Measurements from ENCODE around the gene CD2.

The CD2 gene

GRCh38 chr1:116777831-116778830 lies 23.9 kb downstream of the CD2 start:
- DNase-seq (ENCODE audit: low read depth, low spot score): peak; percentile 85

- DNase-seq (ENCODE audit: low read depth, low spot score): no peak
Measured at GRCh38 chr1:116781034-116781433, 26.8 kb downstream of the CD2 start.

GRCh38 chr1:116785006-116785405 lies 30.8 kb downstream of the CD2 start:
- no peak for DNase-seq (ENCODE audit: low read depth, low spot score)

DNA sequence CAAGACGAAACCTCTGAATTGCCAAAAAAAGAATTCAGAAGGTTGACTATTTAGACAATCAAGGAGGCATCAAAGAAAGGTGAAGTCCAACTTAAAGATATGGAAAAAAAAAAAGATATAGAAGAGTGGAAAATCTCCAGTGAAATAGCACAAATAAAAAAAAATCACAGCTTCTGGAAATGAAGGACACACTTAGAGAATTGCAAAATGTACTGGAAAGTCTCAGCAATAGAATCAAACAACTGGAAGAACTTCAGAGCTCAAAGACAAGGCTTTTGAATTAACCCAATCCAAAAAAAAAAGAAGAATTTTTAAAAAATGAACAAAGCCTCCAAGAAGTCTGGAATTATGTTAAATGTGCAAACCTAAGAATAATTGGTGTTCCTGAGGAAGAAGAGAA lies 31.8 kb downstream of the CD2 start:
- DNase-seq (ENCODE audit: low read depth, low spot score): no peak

GRCh38 chr1:116791727-116792126 lies 37.5 kb downstream of the CD2 start:
- DNase-seq (ENCODE audit: low read depth, low spot score): no peak

DNA sequence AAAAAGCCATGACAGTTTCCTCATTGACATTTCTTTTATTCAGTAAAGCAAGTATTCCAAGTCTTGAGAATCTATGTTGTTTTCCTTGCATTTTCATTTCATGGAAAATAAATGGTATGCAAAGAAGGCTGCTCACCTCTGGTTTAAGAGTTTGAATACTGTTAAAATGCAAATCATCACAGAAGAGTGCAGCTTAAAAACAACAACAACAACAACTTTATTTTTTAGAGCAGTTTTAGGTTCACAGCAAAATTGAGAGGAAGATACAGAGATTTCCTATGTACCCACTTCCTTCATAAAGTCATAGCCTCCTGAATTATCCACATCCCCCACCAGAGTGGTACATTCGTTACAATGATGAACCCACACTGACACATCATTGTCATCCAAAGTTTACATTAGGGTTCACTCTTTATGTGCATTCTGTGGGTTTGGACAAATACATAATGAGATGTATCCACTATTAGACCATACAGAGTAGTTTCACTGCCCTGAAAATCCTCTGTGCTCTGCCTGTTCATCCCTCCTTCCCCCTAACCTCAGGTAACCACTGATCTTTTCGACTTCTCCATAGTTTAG lies 39.2 kb downstream of the CD2 start:
- DNase-seq (ENCODE audit: low read depth, low spot score): no peak

GRCh38 chr1:116794371-116794770 lies 40.1 kb downstream of the CD2 start:
- no peak for DNase-seq (ENCODE audit: low read depth, low spot score)

- no peak for DNase-seq (ENCODE audit: low read depth, low spot score)
Measured at GRCh38 chr1:116794804-116795481, 40.7 kb downstream of the CD2 start.

DNA sequence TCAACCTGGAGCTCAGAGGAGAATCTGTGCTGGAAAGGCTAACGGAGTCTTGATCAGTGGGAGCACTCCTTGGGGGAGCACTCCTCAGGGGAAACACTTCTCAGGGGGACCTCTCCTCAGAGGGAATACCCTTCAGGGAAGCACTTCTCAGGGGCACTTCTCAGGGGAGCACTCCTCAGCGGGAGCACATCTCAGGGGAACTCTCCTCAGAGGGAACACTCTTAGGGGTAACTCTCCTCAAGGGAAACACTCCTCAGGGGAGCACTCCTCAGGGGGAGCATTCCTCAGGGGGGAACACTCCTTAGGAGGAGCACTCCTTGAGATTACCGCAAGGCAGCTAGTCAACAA lies 41.2 kb downstream of the CD2 start:
- DNase-seq (ENCODE audit: low read depth, low spot score): no peak

GRCh38 chr1:116804736-116805135 lies 50.5 kb downstream of the CD2 start:
- DNase-seq (ENCODE audit: low read depth, low spot score): no peak

- no peak for DNase-seq (ENCODE audit: low read depth, low spot score)
Measured at GRCh38 chr1:116805398-116805797, 51.2 kb downstream of the CD2 start.

- DNase-seq (ENCODE audit: low read depth, low spot score): peak; percentile 46
Measured at GRCh38 chr1:116806245-116806644, 52.0 kb downstream of the CD2 start.

GRCh38 chr1:116806671-116807070 lies 52.4 kb downstream of the CD2 start:
- no peak for DNase-seq (ENCODE audit: low read depth, low spot score)

DNA sequence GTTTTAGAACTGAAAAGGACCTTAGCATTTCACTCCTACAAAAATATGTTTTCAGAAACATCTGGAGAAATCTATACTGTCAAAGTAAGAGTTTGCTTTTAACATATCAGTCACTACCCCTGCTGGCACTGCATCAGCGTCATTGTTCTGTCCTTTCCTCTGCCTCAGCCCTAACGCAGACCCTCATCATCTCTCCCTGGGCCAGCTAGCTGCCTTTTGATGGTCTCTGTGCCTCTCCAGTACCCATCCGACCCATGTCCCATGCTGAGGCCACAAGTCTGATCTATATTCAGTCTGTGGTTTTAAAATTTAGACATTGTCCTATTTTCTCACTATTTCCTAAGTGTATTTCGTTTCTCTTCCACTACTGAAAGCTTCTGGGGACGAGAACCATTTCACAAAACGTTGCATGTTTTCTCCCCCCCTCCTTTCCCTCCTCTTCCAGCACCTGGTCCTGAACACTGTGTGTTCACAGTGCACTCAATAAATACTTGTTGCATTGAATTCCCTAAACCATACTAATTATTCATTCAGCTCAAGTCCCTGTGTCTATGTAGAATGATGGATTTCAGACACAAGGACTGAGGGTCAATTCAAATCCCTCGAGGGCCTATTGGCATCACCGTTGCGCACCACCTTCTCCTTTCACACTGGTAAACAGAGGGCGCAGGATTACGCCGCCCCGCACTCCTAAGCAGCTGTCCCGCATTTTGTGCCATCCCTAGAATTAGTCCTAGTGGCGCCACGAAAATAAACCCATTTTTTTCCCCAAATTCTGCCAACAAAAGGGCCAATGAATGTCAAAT lies 53.4 kb downstream of the CD2 start:
- DNase-seq (ENCODE audit: low read depth, low spot score): no peak

- no peak for DNase-seq (ENCODE audit: low read depth, low spot score)
Measured at GRCh38 chr1:116808200-116808847, 54.1 kb downstream of the CD2 start.

DNA sequence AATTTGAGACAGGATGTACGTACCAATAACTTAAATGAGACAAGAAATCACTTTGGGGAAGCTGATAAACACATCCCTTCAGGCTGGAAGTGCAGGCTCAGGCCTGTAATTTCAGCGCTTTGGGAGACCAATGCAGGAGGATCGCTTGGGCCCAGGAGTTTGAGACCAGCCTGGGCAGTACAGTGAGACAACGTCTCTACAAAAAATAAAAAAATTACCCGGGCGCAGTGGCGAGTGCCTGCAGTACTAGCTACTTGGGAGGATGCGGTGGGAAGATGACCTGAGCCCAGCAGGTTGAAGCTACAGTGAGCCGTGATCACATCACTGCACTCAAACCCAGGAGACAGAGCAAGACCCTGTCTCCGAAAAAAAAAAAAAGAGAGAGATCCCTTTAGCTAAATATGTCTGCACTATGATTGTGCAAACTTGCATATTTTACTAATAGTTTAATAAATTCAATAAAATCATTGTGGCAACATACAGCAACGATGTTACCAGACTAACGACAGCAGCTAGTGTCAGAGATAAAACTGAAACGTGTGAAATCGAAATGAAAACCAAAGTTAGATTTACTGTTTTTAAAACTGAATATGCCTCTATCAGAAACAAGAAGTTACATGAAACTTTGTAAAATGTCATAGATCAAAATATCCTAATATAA lies 54.7 kb downstream of the CD2 start:
- no peak for DNase-seq (ENCODE audit: low read depth, low spot score)

DNA sequence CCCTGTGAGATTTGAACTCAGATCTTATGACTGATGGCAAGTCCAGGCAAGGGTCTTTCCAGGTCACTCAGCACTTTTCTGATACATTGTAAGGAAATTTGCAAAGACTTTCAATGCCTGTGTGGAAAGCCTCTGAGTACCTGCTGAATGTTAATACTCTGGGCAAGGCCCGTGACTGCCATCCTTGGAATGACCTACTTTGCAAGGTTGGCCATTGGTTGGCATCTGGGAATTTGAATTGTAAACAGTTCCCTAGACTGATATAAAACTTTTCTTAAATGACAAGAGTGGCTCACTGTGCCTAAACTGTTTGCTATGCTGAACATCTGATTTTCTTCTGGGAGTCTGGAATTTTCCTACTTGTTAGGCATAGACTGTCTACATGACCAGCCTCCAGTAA lies 57.1 kb downstream of the CD2 start:
- DNase-seq (ENCODE audit: low read depth, low spot score): no peak

DNA sequence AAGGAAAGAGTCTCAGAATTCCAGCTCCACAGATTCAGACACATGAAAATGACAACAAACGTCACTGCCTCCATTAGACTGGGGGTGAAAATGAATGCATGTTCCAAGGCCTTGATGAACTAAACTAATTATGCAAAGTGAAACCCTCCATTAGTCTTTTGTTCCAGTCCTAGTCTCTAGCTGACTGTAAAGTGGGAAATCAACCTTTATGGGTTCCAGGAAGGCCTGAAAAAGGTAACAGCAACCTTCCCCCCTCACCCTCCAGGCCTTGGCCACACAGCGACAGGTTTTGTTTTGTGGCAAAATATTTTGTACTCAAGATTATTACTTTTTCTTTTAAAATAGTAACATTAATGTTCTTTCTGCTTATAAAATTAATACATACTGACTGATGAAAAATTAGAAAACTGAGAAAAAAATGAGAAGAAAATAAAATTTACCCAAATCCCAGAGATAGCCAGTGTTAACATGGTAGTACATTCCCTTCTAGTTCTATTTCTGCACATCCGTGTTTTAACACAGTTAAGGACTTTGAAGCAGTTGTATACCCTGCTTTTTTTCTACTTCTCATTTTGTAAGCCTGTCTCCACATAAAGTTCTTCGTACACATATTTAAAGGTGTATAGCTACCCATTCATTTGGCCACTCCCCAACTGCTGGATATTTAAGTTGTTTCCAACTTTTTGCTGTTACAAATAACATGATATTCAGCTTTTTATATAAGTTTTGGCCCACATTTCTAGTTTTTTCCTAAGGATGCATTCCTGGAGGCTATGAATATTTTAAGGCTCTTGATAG lies 60.9 kb downstream of the CD2 start:
- no peak for DNase-seq (ENCODE audit: low read depth, low spot score)

- DNase-seq (ENCODE audit: low read depth, low spot score): peak; percentile 47
Measured at GRCh38 chr1:116817582-116818064, 63.4 kb downstream of the CD2 start.

All from astrocyte of the hippocampus (primary cell).